Measurements from ENCODE around the gene TRMT5. TPM values are rescaled to one million over a fixed set of nuclear protein-coding genes. Genes with fewer than 3 reads are reported as not detected.

Gene TRMT5
- total RNA-seq, 4 donors from 2014 or later, result 9.5 to 14.1 (median 9.9) TPM

DNA sequence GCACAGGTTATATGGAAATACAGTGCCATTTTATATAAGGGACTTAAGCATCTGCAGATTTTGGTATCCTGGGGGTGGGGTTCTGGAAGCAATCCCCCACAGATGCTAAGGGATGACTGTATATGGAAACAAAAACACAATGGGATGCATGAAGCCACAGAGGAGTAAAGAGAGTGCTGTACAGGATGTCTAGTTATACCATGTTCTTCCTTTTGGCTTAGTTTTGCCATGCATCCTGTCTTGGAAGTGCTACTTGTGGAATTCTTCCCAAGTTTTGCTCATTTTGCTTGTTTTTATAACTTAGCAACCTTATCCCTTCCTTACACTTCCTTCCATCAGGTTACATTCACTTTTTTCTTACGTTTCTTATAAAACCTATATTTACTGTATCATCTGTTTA lies 55.6 kb downstream of the TRMT5 start:
- H3K9me3 ChIP-seq, result no peaks in the 10 kb centered on the region
- no peak for DNase-seq
- H3K4me3 ChIP-seq (replicated peaks in 1 of 3), result no peak overlapping the region
- no peaks in the 10 kb centered on the region for H3K27me3 ChIP-seq
- intact Hi-C loops (cut with DNase I), result no loop called here
- no peak overlapping the region for H3K27ac ChIP-seq
- H3K4me1 ChIP-seq, result no peaks in the 10 kb centered on the region
- H3K36me3 ChIP-seq, result no peaks in the 10 kb centered on the region
- TF ChIP-seq, protein P1, sequence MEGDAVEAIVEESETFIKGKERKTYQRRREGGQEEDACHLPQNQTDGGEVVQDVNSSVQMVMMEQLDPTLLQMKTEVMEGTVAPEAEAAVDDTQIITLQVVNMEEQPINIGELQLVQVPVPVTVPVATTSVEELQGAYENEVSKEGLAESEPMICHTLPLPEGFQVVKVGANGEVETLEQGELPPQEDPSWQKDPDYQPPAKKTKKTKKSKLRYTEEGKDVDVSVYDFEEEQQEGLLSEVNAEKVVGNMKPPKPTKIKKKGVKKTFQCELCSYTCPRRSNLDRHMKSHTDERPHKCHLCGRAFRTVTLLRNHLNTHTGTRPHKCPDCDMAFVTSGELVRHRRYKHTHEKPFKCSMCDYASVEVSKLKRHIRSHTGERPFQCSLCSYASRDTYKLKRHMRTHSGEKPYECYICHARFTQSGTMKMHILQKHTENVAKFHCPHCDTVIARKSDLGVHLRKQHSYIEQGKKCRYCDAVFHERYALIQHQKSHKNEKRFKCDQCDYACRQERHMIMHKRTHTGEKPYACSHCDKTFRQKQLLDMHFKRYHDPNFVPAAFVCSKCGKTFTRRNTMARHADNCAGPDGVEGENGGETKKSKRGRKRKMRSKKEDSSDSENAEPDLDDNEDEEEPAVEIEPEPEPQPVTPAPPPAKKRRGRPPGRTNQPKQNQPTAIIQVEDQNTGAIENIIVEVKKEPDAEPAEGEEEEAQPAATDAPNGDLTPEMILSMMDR (IDR thresholded peaks at IDR 0.05), result no peak
- 73 to 80% methylated on average over 1 of the region's 1 CpG for WGBS, 2 donors

DNA sequence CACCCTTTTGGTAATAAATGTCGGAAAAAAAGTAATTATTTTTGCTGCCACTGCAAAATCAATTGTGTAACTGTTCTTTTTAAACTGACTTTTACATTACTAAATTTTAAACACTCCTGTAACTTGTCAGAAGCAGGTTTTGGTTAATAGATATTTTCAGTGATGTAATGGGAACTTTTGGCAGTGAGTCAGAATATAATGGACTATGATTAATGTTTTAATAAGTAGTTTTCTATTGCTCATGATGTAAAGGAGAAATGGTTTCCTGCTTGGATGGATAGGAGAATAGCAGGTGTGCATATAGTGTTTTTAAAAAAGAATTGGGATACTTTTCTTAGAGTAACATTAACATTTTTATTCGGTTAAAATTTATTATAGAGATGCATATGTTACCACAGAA lies 58.8 kb downstream of the TRMT5 start:
- Histone ChIP-seq H3K4me3 (replicated peaks in 1 of 3) (no peak overlapping the region), H3K27ac (no peak overlapping the region), H3K36me3 (no peaks in the 10 kb centered on the region), H3K9me3 (no peaks in the 10 kb centered on the region), H3K4me1 (no peaks in the 10 kb centered on the region), H3K27me3 (no peaks in the 10 kb centered on the region)
- intact Hi-C loops (cut with DNase I), result no loop called here
- TF ChIP-seq, protein P1 (IDR thresholded peaks at IDR 0.05), result no peak
- TF ChIP-seq POLR2A (IDR thresholded peaks at IDR 0.05), result no peak
- 87 to 95% methylated on average over 2 of the region's 2 CpGs for WGBS, 2 donors
- no peak for DNase-seq

Small RNA genes within 50 kb of the gene (small RNA-seq; reads per million reads assigned to genes)
- not detected for gene RNU6-398P

Other genes with a start within 250 kb of the TRMT5 start
- gene MNAT1, start 246.3 kb downstream of the TRMT5 start, total RNA-seq, result 10 to 100 TPM; 35.4 to 58.8 (median 47.8) TPM
- gene SLC38A6, start 166 bp upstream of the TRMT5 start, total RNA-seq, result 10 to 100 TPM; 16.1 to 47.7 (median 32.4) TPM